ENCODE measurements around the gene KCNIP4.

The KCNIP4 gene

DNA sequence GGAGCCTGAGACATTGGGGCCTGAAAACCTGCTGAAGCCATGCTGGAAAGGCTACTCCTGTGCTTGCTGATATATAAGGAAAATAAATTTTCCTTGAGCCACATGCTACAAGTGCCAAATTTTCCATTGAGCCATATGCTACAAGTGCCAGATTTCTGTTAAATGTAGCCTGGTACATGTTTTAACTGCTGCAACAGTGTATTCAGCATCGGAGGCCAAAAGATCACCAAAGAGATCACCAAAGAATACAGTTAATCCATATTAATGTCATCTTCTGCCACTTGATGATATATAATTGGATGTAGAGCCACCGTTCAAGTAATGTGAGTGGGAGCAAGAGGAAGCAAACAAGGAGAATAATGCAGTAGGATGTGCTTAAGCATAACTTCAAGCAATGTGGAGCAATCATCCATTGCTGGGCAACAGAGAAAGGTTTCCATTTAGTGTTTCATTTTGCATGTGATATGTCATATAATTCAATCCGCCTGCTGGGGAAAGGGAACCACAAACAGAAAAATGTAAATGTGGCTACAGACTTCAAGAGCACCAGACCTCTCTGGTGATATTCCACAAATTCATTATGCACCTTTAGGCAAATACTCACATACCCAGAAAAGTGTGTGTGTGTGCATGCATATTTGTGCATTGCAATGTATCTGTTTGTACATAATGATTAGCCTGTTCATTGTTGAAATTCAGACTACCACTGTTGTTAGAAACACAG is 295.9 kb downstream of the KCNIP4 start:
- no peaks in the 10 kb centered on the region for H3K9me3 ChIP-seq (ENCODE audit: control insufficient read depth, low read length)
- H3K27me3 ChIP-seq (ENCODE audit: control insufficient read depth, insufficient read depth, low read length), result peaks cover 6% of the 10 kb centered on the region
- H3K4me1 ChIP-seq (ENCODE audit: control insufficient read depth, insufficient read depth, low read length), result no peaks in the 10 kb centered on the region
- no peak overlapping the region for H3K9ac ChIP-seq (ENCODE audit: low read length)
- H3K4me3 ChIP-seq (ENCODE audit: low read length), result no peak overlapping the region
- no peaks in the 10 kb centered on the region for H3K36me3 ChIP-seq (ENCODE audit: control insufficient read depth, insufficient read depth, low read length)

DNA sequence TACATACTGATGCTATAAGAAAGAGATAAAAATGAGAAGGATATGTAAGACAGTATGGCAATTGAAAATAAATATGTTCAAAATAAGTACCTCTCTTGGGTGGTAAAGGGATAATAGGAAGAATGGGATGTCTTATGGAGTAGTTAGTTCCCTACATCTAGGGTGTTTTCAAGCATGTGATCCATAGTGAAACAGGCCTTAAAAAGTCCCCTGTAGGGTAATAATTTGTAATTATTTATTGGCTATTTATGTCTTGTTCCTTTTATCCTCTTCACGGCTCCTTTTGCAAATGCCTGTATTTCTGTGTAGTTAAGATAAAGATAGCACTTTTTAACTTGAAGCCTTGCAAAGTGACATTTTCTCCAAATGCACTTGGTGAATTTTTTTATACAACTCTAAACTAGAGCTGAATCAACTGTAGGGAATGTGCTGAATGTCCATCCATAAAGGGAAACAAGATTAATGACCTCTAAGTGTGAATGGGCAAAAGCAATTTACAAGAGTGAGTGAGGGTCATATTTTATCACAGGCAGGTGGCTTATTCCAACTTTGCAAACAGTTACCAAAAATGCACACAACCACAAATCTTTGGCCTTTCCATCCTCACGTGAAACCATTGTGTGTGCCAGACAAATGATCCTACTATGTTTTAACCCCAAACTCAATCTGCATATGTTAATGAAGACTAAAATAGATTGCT is 299.0 kb downstream of the KCNIP4 start:
- no peaks in the 10 kb centered on the region for H3K9me3 ChIP-seq (ENCODE audit: control insufficient read depth, low read length)
- no peaks in the 10 kb centered on the region for H3K36me3 ChIP-seq (ENCODE audit: control insufficient read depth, insufficient read depth, low read length)
- H3K4me3 ChIP-seq (ENCODE audit: low read length), result no peak overlapping the region
- H3K9ac ChIP-seq (ENCODE audit: low read length), result no peak overlapping the region
- H3K27me3 ChIP-seq (ENCODE audit: control insufficient read depth, insufficient read depth, low read length), result peaks cover 6% of the 10 kb centered on the region
- H3K4me1 ChIP-seq (ENCODE audit: control insufficient read depth, insufficient read depth, low read length), result no peaks in the 10 kb centered on the region

DNA sequence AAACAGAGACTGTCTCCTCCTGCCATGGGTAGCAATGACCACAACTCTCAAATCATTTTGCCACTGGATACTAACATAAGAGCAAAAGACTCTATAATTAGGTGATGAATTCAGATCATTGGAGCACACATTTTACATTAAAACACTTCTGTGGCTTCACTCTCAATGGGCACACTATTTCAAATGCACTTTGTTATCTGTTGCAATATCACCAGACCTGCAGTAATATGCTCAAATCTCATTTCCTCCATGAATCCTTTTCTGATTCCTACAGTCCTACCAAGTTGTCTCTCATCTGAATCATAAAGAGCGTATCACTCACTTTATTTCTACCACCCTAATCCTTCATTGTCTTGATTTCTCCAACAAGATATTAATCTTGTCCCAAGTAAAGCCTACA is 302.8 kb downstream of the KCNIP4 start:
- Histone ChIP-seq H3K9ac (ENCODE audit: low read length) (no peak overlapping the region), H3K4me3 (ENCODE audit: low read length) (no peak overlapping the region), H3K36me3 (ENCODE audit: control insufficient read depth, insufficient read depth, low read length) (no peaks in the 10 kb centered on the region), H3K4me1 (ENCODE audit: control insufficient read depth, insufficient read depth, low read length) (no peaks in the 10 kb centered on the region), H3K9me3 (ENCODE audit: control insufficient read depth, low read length) (no peaks in the 10 kb centered on the region), H3K27me3 (ENCODE audit: control insufficient read depth, insufficient read depth, low read length) (peaks cover 2% of the 10 kb centered on the region)

DNA sequence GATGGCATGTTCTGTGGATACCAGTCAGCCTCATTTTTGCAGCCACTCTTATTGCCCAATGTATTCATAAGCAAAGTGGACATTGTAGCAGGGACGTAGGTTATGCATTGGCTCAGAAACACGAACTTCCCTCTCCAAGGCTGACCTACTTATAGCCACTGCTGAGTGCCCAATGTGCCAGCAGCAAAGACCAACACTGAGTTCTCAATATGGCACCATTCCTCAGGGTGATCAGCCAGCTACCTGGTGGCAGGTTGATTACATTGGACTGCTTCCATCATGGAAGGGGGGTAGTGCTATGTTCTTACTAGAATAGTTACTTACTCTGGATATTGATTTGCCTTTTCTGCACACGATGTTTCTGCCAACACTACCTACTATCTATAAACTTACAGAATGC is 306.9 kb downstream of the KCNIP4 start:
- no peak overlapping the region for H3K9ac ChIP-seq (ENCODE audit: low read length)
- no peaks in the 10 kb centered on the region for H3K9me3 ChIP-seq (ENCODE audit: control insufficient read depth, low read length)
- no peak overlapping the region for H3K4me3 ChIP-seq (ENCODE audit: low read length)
- H3K36me3 ChIP-seq (ENCODE audit: control insufficient read depth, insufficient read depth, low read length), result no peaks in the 10 kb centered on the region
- H3K27me3 ChIP-seq (ENCODE audit: control insufficient read depth, insufficient read depth, low read length), result no peaks in the 10 kb centered on the region
- no peaks in the 10 kb centered on the region for H3K4me1 ChIP-seq (ENCODE audit: control insufficient read depth, insufficient read depth, low read length)

DNA sequence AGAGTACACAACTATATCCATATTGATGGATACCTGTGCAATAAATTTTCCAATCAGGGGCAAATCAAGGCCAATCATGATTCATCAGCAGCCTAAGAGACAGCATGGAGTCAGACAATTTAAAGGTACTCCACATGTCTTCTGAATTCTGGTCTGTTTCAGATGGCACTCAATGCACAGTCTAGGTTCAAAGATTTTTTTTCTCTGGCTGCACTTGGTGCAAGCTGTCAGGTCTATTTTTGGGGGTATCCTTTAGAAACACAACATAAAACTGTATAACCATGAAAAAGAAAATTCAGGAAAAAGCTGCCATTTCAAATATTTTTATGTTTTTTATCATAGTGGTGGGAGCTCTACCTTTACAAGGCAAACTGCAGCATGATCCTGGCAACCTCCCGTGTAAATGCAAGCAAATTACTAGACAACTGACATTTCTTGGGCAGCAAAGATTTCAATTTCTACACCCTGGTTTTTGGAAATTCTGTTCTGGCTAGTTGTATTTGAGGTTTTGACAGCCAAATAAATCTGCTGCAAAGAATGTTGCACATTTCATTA is 310.3 kb downstream of the KCNIP4 start:
- H3K4me3 ChIP-seq (ENCODE audit: low read length), result no peak overlapping the region
- H3K9me3 ChIP-seq (ENCODE audit: control insufficient read depth, low read length), result no peaks in the 10 kb centered on the region
- no peaks in the 10 kb centered on the region for H3K36me3 ChIP-seq (ENCODE audit: control insufficient read depth, insufficient read depth, low read length)
- no peak overlapping the region for H3K9ac ChIP-seq (ENCODE audit: low read length)
- H3K27me3 ChIP-seq (ENCODE audit: control insufficient read depth, insufficient read depth, low read length), result no peaks in the 10 kb centered on the region
- no peaks in the 10 kb centered on the region for H3K4me1 ChIP-seq (ENCODE audit: control insufficient read depth, insufficient read depth, low read length)

DNA sequence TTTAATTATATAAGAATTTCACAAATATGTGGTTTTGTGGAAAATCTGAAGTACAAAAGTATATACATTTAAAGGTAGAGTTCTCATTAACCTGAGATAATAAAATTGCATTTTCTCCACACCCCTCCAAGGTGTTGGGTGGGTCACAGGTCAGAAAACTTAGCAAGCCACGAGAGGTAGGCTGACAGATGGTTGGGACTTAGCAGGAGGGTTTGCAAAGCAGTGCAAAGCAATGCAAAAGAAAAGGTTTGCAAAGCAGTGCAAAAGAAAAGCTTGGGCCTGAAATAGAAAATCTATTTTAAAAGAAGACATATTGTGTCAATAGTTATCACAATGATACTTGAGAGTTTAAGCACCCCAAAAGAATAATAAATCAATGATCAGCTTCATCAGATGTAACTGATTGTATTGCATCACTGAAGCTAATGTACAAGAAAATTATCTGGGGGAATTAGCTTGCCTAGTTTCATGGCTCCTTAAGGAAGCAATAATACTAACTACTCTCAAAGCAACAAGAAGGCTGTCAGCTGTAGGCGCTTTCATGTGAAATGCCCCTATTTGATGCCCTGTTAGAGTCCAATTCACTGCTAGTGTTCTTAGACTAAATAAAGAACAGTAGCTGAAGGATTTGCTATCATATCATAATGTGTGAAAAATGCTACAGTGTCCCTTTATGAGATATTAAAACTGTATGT is 319.5 kb downstream of the KCNIP4 start:
- H3K4me1 ChIP-seq (ENCODE audit: control insufficient read depth, insufficient read depth, low read length), result no peaks in the 10 kb centered on the region
- no peaks in the 10 kb centered on the region for H3K36me3 ChIP-seq (ENCODE audit: control insufficient read depth, insufficient read depth, low read length)
- no peaks in the 10 kb centered on the region for H3K9me3 ChIP-seq (ENCODE audit: control insufficient read depth, low read length)
- H3K4me3 ChIP-seq (ENCODE audit: low read length), result no peak overlapping the region
- no peaks in the 10 kb centered on the region for H3K27me3 ChIP-seq (ENCODE audit: control insufficient read depth, insufficient read depth, low read length)
- H3K9ac ChIP-seq (ENCODE audit: low read length), result no peak overlapping the region

DNA sequence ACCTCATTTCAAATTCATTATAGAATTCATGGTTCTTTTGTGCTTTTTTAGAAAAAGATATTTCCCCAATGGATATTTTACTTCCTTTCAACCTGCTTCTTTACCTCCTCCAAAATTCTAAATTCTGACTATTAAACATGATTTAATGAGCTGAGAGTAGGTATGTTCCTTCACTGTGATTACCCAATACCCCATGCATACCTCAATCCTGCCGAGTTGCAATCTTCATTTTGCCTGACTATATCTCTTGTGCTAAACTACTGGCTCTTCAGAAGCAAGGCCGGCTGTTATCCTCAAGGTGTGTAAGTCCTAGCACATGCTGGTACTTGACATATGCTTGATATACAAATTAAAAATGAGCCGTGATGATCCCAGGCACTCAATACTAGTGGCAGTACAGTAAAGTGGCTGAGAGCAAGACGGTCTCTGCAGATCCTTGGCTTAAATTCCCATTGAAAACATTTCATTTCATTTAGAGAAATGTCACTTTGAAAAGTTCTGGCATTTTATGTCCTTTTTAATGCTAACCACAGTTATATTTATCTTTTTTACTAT is 320.4 kb downstream of the KCNIP4 start:
- Histone ChIP-seq H3K9me3 (ENCODE audit: control insufficient read depth, low read length) (no peaks in the 10 kb centered on the region), H3K36me3 (ENCODE audit: control insufficient read depth, insufficient read depth, low read length) (no peaks in the 10 kb centered on the region), H3K9ac (ENCODE audit: low read length) (no peak overlapping the region), H3K4me3 (ENCODE audit: low read length) (no peak overlapping the region), H3K4me1 (ENCODE audit: control insufficient read depth, insufficient read depth, low read length) (no peaks in the 10 kb centered on the region), H3K27me3 (ENCODE audit: control insufficient read depth, insufficient read depth, low read length) (no peaks in the 10 kb centered on the region)

DNA sequence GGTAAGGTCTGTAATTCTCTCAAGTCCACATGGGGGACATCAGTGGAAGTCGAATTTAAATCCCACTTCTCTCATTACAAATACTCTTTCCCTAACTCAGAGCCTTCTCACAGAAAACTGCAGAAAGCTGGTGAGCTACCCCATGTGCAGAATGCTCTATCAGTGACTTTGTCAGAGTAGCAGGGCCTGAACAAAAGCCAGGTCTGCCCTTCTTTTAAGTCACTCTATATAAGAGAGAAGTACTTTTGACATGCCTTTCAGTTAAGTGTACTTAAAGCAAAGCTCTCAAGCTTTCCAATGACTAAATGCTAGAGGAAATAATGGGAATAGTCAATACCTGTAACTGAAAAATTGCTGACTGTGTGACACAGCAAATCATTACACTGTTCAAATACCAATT is 323.1 kb downstream of the KCNIP4 start:
- H3K36me3 ChIP-seq (ENCODE audit: control insufficient read depth, insufficient read depth, low read length), result no peaks in the 10 kb centered on the region
- H3K9ac ChIP-seq (ENCODE audit: low read length), result no peak overlapping the region
- no peaks in the 10 kb centered on the region for H3K4me1 ChIP-seq (ENCODE audit: control insufficient read depth, insufficient read depth, low read length)
- H3K9me3 ChIP-seq (ENCODE audit: control insufficient read depth, low read length), result no peaks in the 10 kb centered on the region
- H3K27me3 ChIP-seq (ENCODE audit: control insufficient read depth, insufficient read depth, low read length), result no peaks in the 10 kb centered on the region
- H3K4me3 ChIP-seq (ENCODE audit: low read length), result no peak overlapping the region

DNA sequence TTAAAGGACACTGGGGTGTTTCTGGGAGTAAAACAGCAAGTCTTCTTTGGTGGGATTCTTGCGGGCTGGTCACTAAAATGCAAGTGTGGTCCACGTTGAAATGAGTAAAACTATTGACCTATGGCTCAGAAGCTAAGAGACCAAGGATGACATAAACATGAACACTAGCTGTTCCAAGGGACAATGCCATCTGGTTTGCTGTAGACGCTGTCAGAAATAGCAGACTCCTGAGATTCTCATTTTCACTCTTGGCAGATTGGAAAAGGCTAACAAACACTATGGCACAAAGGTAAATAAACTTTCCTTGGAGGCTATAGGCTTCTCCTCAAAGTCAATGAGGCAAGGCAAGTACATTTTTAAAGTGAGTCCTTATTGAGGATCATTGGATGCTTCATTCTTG is 343.6 kb downstream of the KCNIP4 start:
- Histone ChIP-seq H3K9me3 (ENCODE audit: control insufficient read depth, low read length) (no peaks in the 10 kb centered on the region), H3K9ac (ENCODE audit: low read length) (no peak overlapping the region), H3K27me3 (ENCODE audit: control insufficient read depth, insufficient read depth, low read length) (no peaks in the 10 kb centered on the region), H3K4me1 (ENCODE audit: control insufficient read depth, insufficient read depth, low read length) (no peaks in the 10 kb centered on the region), H3K4me3 (ENCODE audit: low read length) (no peak overlapping the region), H3K36me3 (ENCODE audit: control insufficient read depth, insufficient read depth, low read length) (no peaks in the 10 kb centered on the region)

DNA sequence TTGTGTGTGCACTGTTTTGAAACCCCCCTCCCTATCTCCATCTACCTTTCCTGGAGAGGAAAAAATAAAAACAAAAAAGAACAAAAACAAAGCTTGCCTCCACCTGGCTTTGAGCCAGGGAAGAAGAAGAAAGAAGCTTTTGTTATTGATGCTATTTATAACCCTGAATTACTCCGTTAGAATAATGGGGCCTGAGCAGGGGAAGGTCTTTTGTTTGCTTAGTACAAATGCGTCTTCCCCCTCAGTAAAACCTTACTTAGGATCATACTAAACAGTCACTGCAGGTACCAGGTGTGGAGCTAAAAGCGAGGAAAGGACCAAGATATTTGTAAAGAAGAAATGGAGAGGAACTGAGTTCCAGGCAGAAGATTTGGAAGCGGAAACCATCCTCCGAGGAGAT is 352.1 kb downstream of the KCNIP4 start:
- Histone ChIP-seq H3K27me3 (ENCODE audit: control insufficient read depth, insufficient read depth, low read length) (no peaks in the 10 kb centered on the region), H3K36me3 (ENCODE audit: control insufficient read depth, insufficient read depth, low read length) (no peaks in the 10 kb centered on the region), H3K4me3 (ENCODE audit: low read length) (no peak overlapping the region), H3K9me3 (ENCODE audit: control insufficient read depth, low read length) (no peaks in the 10 kb centered on the region), H3K9ac (ENCODE audit: low read length) (no peak overlapping the region), H3K4me1 (ENCODE audit: control insufficient read depth, insufficient read depth, low read length) (no peaks in the 10 kb centered on the region)

DNA sequence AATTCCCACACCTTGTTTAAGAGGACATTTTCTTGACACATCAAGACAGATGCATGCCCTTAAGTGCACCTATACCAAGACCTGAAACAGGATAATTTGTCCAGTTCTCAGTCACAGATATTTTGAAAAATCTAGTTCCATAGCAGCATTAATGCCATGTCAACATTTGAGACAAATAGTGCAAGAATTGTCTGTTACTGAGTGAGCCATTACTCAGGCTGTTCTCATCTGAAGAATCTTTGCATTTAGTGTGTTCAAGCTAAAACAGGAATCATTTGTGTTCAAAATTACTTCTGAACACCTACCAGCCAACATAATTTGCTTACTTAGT is 354.9 kb downstream of the KCNIP4 start:
- Histone ChIP-seq H3K4me3 (ENCODE audit: low read length) (no peak overlapping the region), H3K27me3 (ENCODE audit: control insufficient read depth, insufficient read depth, low read length) (no peaks in the 10 kb centered on the region), H3K9ac (ENCODE audit: low read length) (no peak overlapping the region), H3K4me1 (ENCODE audit: control insufficient read depth, insufficient read depth, low read length) (no peaks in the 10 kb centered on the region), H3K9me3 (ENCODE audit: control insufficient read depth, low read length) (no peaks in the 10 kb centered on the region), H3K36me3 (ENCODE audit: control insufficient read depth, insufficient read depth, low read length) (no peaks in the 10 kb centered on the region)

Measured in mucosa of stomach (tissue), 1 donor.